ENCODE results near the gene FKBP14. TPM values are rescaled to one million over a fixed set of nuclear protein-coding genes. Genes with fewer than 3 reads are reported as not detected.

The FKBP14 gene
- total and polyA plus RNA-seq, 2 donors from 2014 or later = 3.2 to 15.4 TPM

GRCh38 chr7:29991937-29992336, 34.6 kb downstream of the FKBP14 start:
- Histone ChIP-seq H3K9me3 (ENCODE audit: control insufficient read depth in 2 of 3, insufficient read depth in 1 of 3, low read length in 3 of 3) (peaks cover 0 to 16% (median 0%) of the 10 kb centered on the region in 3 donors), H3K4me1 (ENCODE audit: control insufficient read depth in 2 of 3, insufficient read depth in 2 of 3, low read depth in 1 of 3, low read length in 3 of 3) (peaks cover 0 to 3% (median 2%) of the 10 kb centered on the region in 3 donors), H3K27ac (ENCODE audit: low read depth in 2 of 2, low read length in 2 of 2) (no peak overlapping the region), H3K27me3 (ENCODE audit: control insufficient read depth, insufficient read depth, low read length) (no peaks in the 10 kb centered on the region), H3K9ac (ENCODE audit: low read length in 3 of 3) (no peak overlapping the region), H3K4me3 (ENCODE audit: low read length in 3 of 3) (no peak overlapping the region), H3K36me3 (ENCODE audit: control insufficient read depth in 2 of 3, insufficient read depth in 3 of 3, low read length in 3 of 3) (no peaks in the 10 kb centered on the region)
- FAIRE-seq (no peak), DNase-seq (no peak)
- no peak for TF ChIP-seq CTCF (IDR thresholded peaks at IDR 0.05; ENCODE audit: borderline replicate concordance, extremely low read depth, insufficient read depth)
- intact Hi-C loops (cut with DNase I) = no loop called here

- H3K27me3 ChIP-seq (ENCODE audit: control insufficient read depth, insufficient read depth, low read length) = no peaks in the 10 kb centered on the region
- intact Hi-C loops (cut with DNase I) = no loop called here
Observed at GRCh38 chr7:29990931-29991330, 35.6 kb downstream of the FKBP14 start.

GRCh38 chr7:29989257-29989995, 37.1 kb downstream of the FKBP14 start, which contains the start of gene SCRN1:
SCRN1 (minus strand) TSS chr7:29989801; CDS start chr7:29969067, 20,734 bp downstream.
- H3K9me3 ChIP-seq (ENCODE audit: control insufficient read depth in 2 of 3, insufficient read depth in 1 of 3, low read length in 3 of 3) = peaks cover 0 to 10% (median 0%) of the 10 kb centered on the region in 3 donors
- no peak for FAIRE-seq
- TF ChIP-seq CTCF (IDR thresholded peaks at IDR 0.05; ENCODE audit: borderline replicate concordance, extremely low read depth, insufficient read depth) = peak; percentile 10
- no peaks in the 10 kb centered on the region for H3K36me3 ChIP-seq (ENCODE audit: control insufficient read depth in 2 of 3, insufficient read depth in 3 of 3, low read length in 3 of 3)
- intact Hi-C loops (cut with DNase I) = no loop called here
- peak within 1 kb of the TSS; percentile 48 to 85 (median 52) for H3K9ac ChIP-seq (ENCODE audit: low read length in 3 of 3)
- peaks cover 0 to 3% (median 2%) of the 10 kb centered on the region in 3 donors for H3K4me1 ChIP-seq (ENCODE audit: control insufficient read depth in 2 of 3, insufficient read depth in 2 of 3, low read depth in 1 of 3, low read length in 3 of 3)
- no peaks in the 10 kb centered on the region for H3K27me3 ChIP-seq (ENCODE audit: control insufficient read depth, insufficient read depth, low read length)
- H3K4me3 ChIP-seq (ENCODE audit: low read length in 3 of 3) = peak within 1 kb of the TSS; percentile 55 to 69 (median 69)
- DNase-seq = peak in 4 of 5 donors; percentile 74 to 87 (median 78)
- H3K27ac ChIP-seq (ENCODE audit: low read depth in 2 of 2, low read length in 2 of 2) = peak within 1 kb of the TSS; percentile 81 to 91

More at GRCh38 chr7:29990931-29991330, 35.6 kb downstream of the FKBP14 start:
- H3K9ac ChIP-seq (ENCODE audit: low read length in 3 of 3) = no peak overlapping the region
- peaks cover 0 to 3% (median 2%) of the 10 kb centered on the region in 3 donors for H3K4me1 ChIP-seq (ENCODE audit: control insufficient read depth in 2 of 3, insufficient read depth in 2 of 3, low read depth in 1 of 3, low read length in 3 of 3)
- H3K36me3 ChIP-seq (ENCODE audit: control insufficient read depth in 2 of 3, insufficient read depth in 3 of 3, low read length in 3 of 3) = no peaks in the 10 kb centered on the region
- no peak overlapping the region for H3K27ac ChIP-seq (ENCODE audit: low read depth in 2 of 2, low read length in 2 of 2)
- DNase-seq (no peak), FAIRE-seq (no peak)
- TF ChIP-seq CTCF (IDR thresholded peaks at IDR 0.05; ENCODE audit: borderline replicate concordance, extremely low read depth, insufficient read depth) = no peak
- H3K9me3 ChIP-seq (ENCODE audit: control insufficient read depth in 2 of 3, insufficient read depth in 1 of 3, low read length in 3 of 3) = peaks cover 0 to 10% (median 0%) of the 10 kb centered on the region in 3 donors
- H3K4me3 ChIP-seq (ENCODE audit: low read length in 3 of 3) = no peak overlapping the region
